NB4 (cell line): ENCODE measurements around the gene NUDT9.

Experiments used
- POLR2A ChIP-seq: IDR thresholded peaks from 2 replicates; pipeline ENCODE4 v1.6.1; 2011; ENCODE audit warnings: mild to moderate bottlenecking; ENCODE audit not compliant: insufficient read length; ENCODE audit errors: extremely low read depth
- TF ChIP-seq, protein P1 (sequence below): IDR thresholded peaks from one replicate; pipeline ENCODE4 v1.5.1; 2012; ENCODE audit warnings: low read depth, low read length

DNA sequence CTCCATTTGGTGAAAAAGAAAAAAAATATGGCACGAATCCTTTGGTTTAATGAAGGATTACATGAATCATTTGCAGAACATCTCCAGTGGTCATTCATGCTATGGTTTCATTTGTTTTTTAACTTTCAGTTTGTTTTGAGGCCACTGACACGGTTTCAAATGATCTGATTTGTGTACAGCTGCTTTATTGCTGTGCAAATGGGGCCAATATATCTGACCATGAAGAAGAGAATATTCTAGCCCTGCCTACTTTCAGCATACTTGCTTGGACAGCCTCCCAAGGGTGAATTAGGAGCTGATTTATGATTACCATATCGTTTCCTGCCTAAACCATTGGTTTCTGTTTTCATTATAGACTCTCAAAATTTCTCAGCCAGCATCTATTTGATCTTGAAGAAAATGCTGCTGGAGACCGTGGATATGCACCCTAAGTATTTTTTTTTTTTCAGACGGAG is 76.1 kb downstream of the NUDT9 start:
- TF ChIP-seq POLR2A = no peak
- TF ChIP-seq, protein P1, sequence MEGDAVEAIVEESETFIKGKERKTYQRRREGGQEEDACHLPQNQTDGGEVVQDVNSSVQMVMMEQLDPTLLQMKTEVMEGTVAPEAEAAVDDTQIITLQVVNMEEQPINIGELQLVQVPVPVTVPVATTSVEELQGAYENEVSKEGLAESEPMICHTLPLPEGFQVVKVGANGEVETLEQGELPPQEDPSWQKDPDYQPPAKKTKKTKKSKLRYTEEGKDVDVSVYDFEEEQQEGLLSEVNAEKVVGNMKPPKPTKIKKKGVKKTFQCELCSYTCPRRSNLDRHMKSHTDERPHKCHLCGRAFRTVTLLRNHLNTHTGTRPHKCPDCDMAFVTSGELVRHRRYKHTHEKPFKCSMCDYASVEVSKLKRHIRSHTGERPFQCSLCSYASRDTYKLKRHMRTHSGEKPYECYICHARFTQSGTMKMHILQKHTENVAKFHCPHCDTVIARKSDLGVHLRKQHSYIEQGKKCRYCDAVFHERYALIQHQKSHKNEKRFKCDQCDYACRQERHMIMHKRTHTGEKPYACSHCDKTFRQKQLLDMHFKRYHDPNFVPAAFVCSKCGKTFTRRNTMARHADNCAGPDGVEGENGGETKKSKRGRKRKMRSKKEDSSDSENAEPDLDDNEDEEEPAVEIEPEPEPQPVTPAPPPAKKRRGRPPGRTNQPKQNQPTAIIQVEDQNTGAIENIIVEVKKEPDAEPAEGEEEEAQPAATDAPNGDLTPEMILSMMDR = no peak
